Vagina (tissue), 2 donors: ENCODE data around the gene ITPR1.

Experiments used
- CTCF ChIP-seq, 3 experiments: fragments of 450-650 bp in 2 of 3; fragments of 200-600 bp in 1 of 3; sonication (generic) in 1 of 3; IDR thresholded peaks; one replicate each; pipeline ENCODE4 v1.5.1; 2017 to 2019; ENCODE audit warnings: antibody characterized with exemption in 3 of 3, mild to moderate bottlenecking in 2 of 3, moderate library complexity in 2 of 3
- POLR2A ChIP-seq, 2 donors: fragments of 450-650 bp; IDR thresholded peaks; one replicate each; pipeline ENCODE4 v1.6.1; 2017; ENCODE audit warnings: antibody characterized with exemption in 2 of 2, mild to moderate bottlenecking in 2 of 2, moderate library complexity in 2 of 2
- POLR2AphosphoS5 ChIP-seq, 2 donors: sonication (generic); formaldehyde crosslinking; IDR thresholded peaks; one replicate each; pipeline ENCODE4 v1.9.0; 2017; ENCODE audit warnings: antibody characterized with exemption in 2 of 2, mild to moderate bottlenecking in 2 of 2, low read depth in 1 of 2; ENCODE audit not compliant: insufficient read depth in 1 of 2

- TF ChIP-seq CTCF (IDR thresholded peaks at IDR 0.05) = no peak
- TF ChIP-seq POLR2AphosphoS5 (IDR thresholded peaks at IDR 0.05; ENCODE audit: insufficient read depth in 1 of 2, low read depth in 1 of 2) = peak in 1 of 2 donors; percentile 47
- no peak for TF ChIP-seq POLR2A (IDR thresholded peaks at IDR 0.05)
These were observed 737 bp upstream of the ITPR1 start for GRCh38 chr3:4492208-4493013.
